Right kidney (tissue), 1 donor: ENCODE results near the gene PSMD11.

Source experiments
- DNase-seq: peaks from one replicate; pipeline ENCODE4 v3.0.0-alpha.2; 2016

PSMD11 gene

GRCh38 chr17:32489320-32490100 lies 45.2 kb downstream of the PSMD11 start:
- DNase-seq = no peak

- DNase-seq = no peak
Measured at GRCh38 chr17:32490101-32490482, 45.8 kb downstream of the PSMD11 start.

GRCh38 chr17:32491371-32492263 lies 47.3 kb downstream of the PSMD11 start:
- no peak for DNase-seq

- DNase-seq = no peak
Measured at GRCh38 chr17:32492264-32492589, 47.9 kb downstream of the PSMD11 start.

- no peak for DNase-seq
Measured at GRCh38 chr17:32492648-32493289, 48.5 kb downstream of the PSMD11 start.

- DNase-seq = no peak
Measured at GRCh38 chr17:32493571-32493970, 49.3 kb downstream of the PSMD11 start.

- DNase-seq = no peak
Measured at GRCh38 chr17:32493976-32494513, 49.7 kb downstream of the PSMD11 start.

- no peak for DNase-seq
Measured at GRCh38 chr17:32494621-32495358, 50.5 kb downstream of the PSMD11 start.

- peak; percentile 50 for DNase-seq
Measured at GRCh38 chr17:32495359-32496231, 51.3 kb downstream of the PSMD11 start.

GRCh38 chr17:32496395-32497073 lies 52.2 kb downstream of the PSMD11 start:
- no peak for DNase-seq

GRCh38 chr17:32497431-32498205 lies 53.3 kb downstream of the PSMD11 start:
- DNase-seq = no peak

GRCh38 chr17:32498391-32498790 lies 54.1 kb downstream of the PSMD11 start:
- no peak for DNase-seq

GRCh38 chr17:32502013-32502412 lies 57.7 kb downstream of the PSMD11 start:
- DNase-seq = no peak

- DNase-seq = no peak
Measured at GRCh38 chr17:32502710-32503109, 58.4 kb downstream of the PSMD11 start.

- DNase-seq = no peak
Measured at GRCh38 chr17:32503251-32504165, 59.2 kb downstream of the PSMD11 start.

- no peak for DNase-seq
Measured at GRCh38 chr17:32504166-32504990, 60.1 kb downstream of the PSMD11 start.

GRCh38 chr17:32508926-32509325 lies 64.6 kb downstream of the PSMD11 start:
- DNase-seq = no peak

GRCh38 chr17:32510466-32510865 lies 66.2 kb downstream of the PSMD11 start:
- no peak for DNase-seq
